ENCODE results near the gene RASGRF2.
A peak's percentile ranks its signal among the peaks of the same experiment; 100 is the strongest.

RASGRF2 gene
- 76.0 to 102 (median 82.3) reads per million in 3 donors for total RNA-seq

- no peaks in the 10 kb centered on the region for H3K27me3 ChIP-seq (replicated peaks; ENCODE audit: control insufficient read depth, insufficient read depth, low read length, poor library complexity, severe bottlenecking)
- peak within 1 kb of the TSS; percentile 60 for H3K4me3 ChIP-seq (ENCODE audit: insufficient read depth, low read depth, low read length, poor library complexity, severe bottlenecking)
- H3K36me3 ChIP-seq (ENCODE audit: control insufficient read depth, insufficient read depth, low read length): no peaks in the 10 kb centered on the region
- H3K4me1 ChIP-seq (ENCODE audit: control insufficient read depth, insufficient read depth, low read length, poor library complexity, severe bottlenecking): peaks cover 4% of the 10 kb centered on the region
- H3K9me3 ChIP-seq (ENCODE audit: control insufficient read depth, low read length): no peaks in the 10 kb centered on the region
- H3K27ac ChIP-seq (ENCODE audit: insufficient read depth, low read length, poor library complexity, severe bottlenecking): peak within 1 kb of the TSS; percentile 49
- peak; percentile 18 to 37 (median 35) for DNase-seq
Measured at GRCh38 chr5:80959768-80960442, at the start of gene RASGRF2. Gene RASGRF2, plus strand, starts transcription at chr5:80960363. Its CDS starts 376 bp downstream, at chr5:80960739.

GRCh38 chr5:80912479-80912878, 47.7 kb upstream of the RASGRF2 start:
- no peak overlapping the region for H3K4me3 ChIP-seq (ENCODE audit: insufficient read depth, low read depth, low read length, poor library complexity, severe bottlenecking)
- no peak for DNase-seq
- no peaks in the 10 kb centered on the region for H3K27me3 ChIP-seq (replicated peaks; ENCODE audit: control insufficient read depth, insufficient read depth, low read length, poor library complexity, severe bottlenecking)
- H3K36me3 ChIP-seq (ENCODE audit: control insufficient read depth, insufficient read depth, low read length): no peaks in the 10 kb centered on the region
- no peaks in the 10 kb centered on the region for H3K4me1 ChIP-seq (ENCODE audit: control insufficient read depth, insufficient read depth, low read length, poor library complexity, severe bottlenecking)
- H3K27ac ChIP-seq (ENCODE audit: insufficient read depth, low read length, poor library complexity, severe bottlenecking): no peak overlapping the region
- H3K9me3 ChIP-seq (ENCODE audit: control insufficient read depth, low read length): no peaks in the 10 kb centered on the region

GRCh38 chr5:80915716-80916115, 44.4 kb upstream of the RASGRF2 start:
- no peaks in the 10 kb centered on the region for H3K27me3 ChIP-seq (replicated peaks; ENCODE audit: control insufficient read depth, insufficient read depth, low read length, poor library complexity, severe bottlenecking)
- H3K27ac ChIP-seq (ENCODE audit: insufficient read depth, low read length, poor library complexity, severe bottlenecking): no peak overlapping the region
- H3K4me3 ChIP-seq (ENCODE audit: insufficient read depth, low read depth, low read length, poor library complexity, severe bottlenecking): no peak overlapping the region
- H3K9me3 ChIP-seq (ENCODE audit: control insufficient read depth, low read length): no peaks in the 10 kb centered on the region
- H3K4me1 ChIP-seq (ENCODE audit: control insufficient read depth, insufficient read depth, low read length, poor library complexity, severe bottlenecking): no peaks in the 10 kb centered on the region
- H3K36me3 ChIP-seq (ENCODE audit: control insufficient read depth, insufficient read depth, low read length): no peaks in the 10 kb centered on the region
- no peak for DNase-seq

- no peaks in the 10 kb centered on the region for H3K4me1 ChIP-seq (ENCODE audit: control insufficient read depth, insufficient read depth, low read length, poor library complexity, severe bottlenecking)
- H3K27ac ChIP-seq (ENCODE audit: insufficient read depth, low read length, poor library complexity, severe bottlenecking): no peak overlapping the region
- H3K27me3 ChIP-seq (replicated peaks; ENCODE audit: control insufficient read depth, insufficient read depth, low read length, poor library complexity, severe bottlenecking): no peaks in the 10 kb centered on the region
- no peak overlapping the region for H3K4me3 ChIP-seq (ENCODE audit: insufficient read depth, low read depth, low read length, poor library complexity, severe bottlenecking)
- no peaks in the 10 kb centered on the region for H3K36me3 ChIP-seq (ENCODE audit: control insufficient read depth, insufficient read depth, low read length)
- H3K9me3 ChIP-seq (ENCODE audit: control insufficient read depth, low read length): no peaks in the 10 kb centered on the region
- no peak for DNase-seq
Measured at GRCh38 chr5:80916676-80917075, 43.5 kb upstream of the RASGRF2 start.

GRCh38 chr5:80917631-80918030, 42.5 kb upstream of the RASGRF2 start:
- H3K27me3 ChIP-seq (replicated peaks; ENCODE audit: control insufficient read depth, insufficient read depth, low read length, poor library complexity, severe bottlenecking): no peaks in the 10 kb centered on the region
- H3K27ac ChIP-seq (ENCODE audit: insufficient read depth, low read length, poor library complexity, severe bottlenecking): no peak overlapping the region
- no peaks in the 10 kb centered on the region for H3K36me3 ChIP-seq (ENCODE audit: control insufficient read depth, insufficient read depth, low read length)
- H3K9me3 ChIP-seq (ENCODE audit: control insufficient read depth, low read length): no peaks in the 10 kb centered on the region
- no peak for DNase-seq
- H3K4me1 ChIP-seq (ENCODE audit: control insufficient read depth, insufficient read depth, low read length, poor library complexity, severe bottlenecking): no peaks in the 10 kb centered on the region
- H3K4me3 ChIP-seq (ENCODE audit: insufficient read depth, low read depth, low read length, poor library complexity, severe bottlenecking): no peak overlapping the region

GRCh38 chr5:80919678-80920196, 40.4 kb upstream of the RASGRF2 start:
- Histone ChIP-seq H3K27me3 (replicated peaks; ENCODE audit: control insufficient read depth, insufficient read depth, low read length, poor library complexity, severe bottlenecking) (no peaks in the 10 kb centered on the region), H3K9me3 (ENCODE audit: control insufficient read depth, low read length) (no peaks in the 10 kb centered on the region), H3K27ac (ENCODE audit: insufficient read depth, low read length, poor library complexity, severe bottlenecking) (no peak overlapping the region), H3K4me1 (ENCODE audit: control insufficient read depth, insufficient read depth, low read length, poor library complexity, severe bottlenecking) (no peaks in the 10 kb centered on the region), H3K36me3 (ENCODE audit: control insufficient read depth, insufficient read depth, low read length) (no peaks in the 10 kb centered on the region), H3K4me3 (ENCODE audit: insufficient read depth, low read depth, low read length, poor library complexity, severe bottlenecking) (no peak overlapping the region)
- DNase-seq: no peak

- Histone ChIP-seq H3K27ac (ENCODE audit: insufficient read depth, low read length, poor library complexity, severe bottlenecking) (no peak overlapping the region), H3K4me1 (ENCODE audit: control insufficient read depth, insufficient read depth, low read length, poor library complexity, severe bottlenecking) (no peaks in the 10 kb centered on the region), H3K9me3 (ENCODE audit: control insufficient read depth, low read length) (no peaks in the 10 kb centered on the region), H3K27me3 (replicated peaks; ENCODE audit: control insufficient read depth, insufficient read depth, low read length, poor library complexity, severe bottlenecking) (no peaks in the 10 kb centered on the region), H3K36me3 (ENCODE audit: control insufficient read depth, insufficient read depth, low read length) (no peaks in the 10 kb centered on the region), H3K4me3 (ENCODE audit: insufficient read depth, low read depth, low read length, poor library complexity, severe bottlenecking) (no peak overlapping the region)
- DNase-seq: no peak
Measured at GRCh38 chr5:80920333-80920732, 39.8 kb upstream of the RASGRF2 start.

GRCh38 chr5:80921026-80921425, 39.1 kb upstream of the RASGRF2 start:
- Histone ChIP-seq H3K4me1 (ENCODE audit: control insufficient read depth, insufficient read depth, low read length, poor library complexity, severe bottlenecking) (no peaks in the 10 kb centered on the region), H3K4me3 (ENCODE audit: insufficient read depth, low read depth, low read length, poor library complexity, severe bottlenecking) (no peak overlapping the region), H3K36me3 (ENCODE audit: control insufficient read depth, insufficient read depth, low read length) (no peaks in the 10 kb centered on the region), H3K27ac (ENCODE audit: insufficient read depth, low read length, poor library complexity, severe bottlenecking) (no peak overlapping the region), H3K9me3 (ENCODE audit: control insufficient read depth, low read length) (no peaks in the 10 kb centered on the region), H3K27me3 (replicated peaks; ENCODE audit: control insufficient read depth, insufficient read depth, low read length, poor library complexity, severe bottlenecking) (no peaks in the 10 kb centered on the region)
- no peak for DNase-seq

- Histone ChIP-seq H3K4me3 (ENCODE audit: insufficient read depth, low read depth, low read length, poor library complexity, severe bottlenecking) (no peak overlapping the region), H3K4me1 (ENCODE audit: control insufficient read depth, insufficient read depth, low read length, poor library complexity, severe bottlenecking) (no peaks in the 10 kb centered on the region), H3K9me3 (ENCODE audit: control insufficient read depth, low read length) (no peaks in the 10 kb centered on the region), H3K27ac (ENCODE audit: insufficient read depth, low read length, poor library complexity, severe bottlenecking) (no peak overlapping the region), H3K36me3 (ENCODE audit: control insufficient read depth, insufficient read depth, low read length) (no peaks in the 10 kb centered on the region), H3K27me3 (replicated peaks; ENCODE audit: control insufficient read depth, insufficient read depth, low read length, poor library complexity, severe bottlenecking) (no peaks in the 10 kb centered on the region)
- DNase-seq: no peak
Measured at GRCh38 chr5:80925931-80926330, 34.2 kb upstream of the RASGRF2 start.

GRCh38 chr5:80926536-80926935, 33.6 kb upstream of the RASGRF2 start:
- no peak overlapping the region for H3K4me3 ChIP-seq (ENCODE audit: insufficient read depth, low read depth, low read length, poor library complexity, severe bottlenecking)
- H3K4me1 ChIP-seq (ENCODE audit: control insufficient read depth, insufficient read depth, low read length, poor library complexity, severe bottlenecking): no peaks in the 10 kb centered on the region
- DNase-seq: no peak
- no peak overlapping the region for H3K27ac ChIP-seq (ENCODE audit: insufficient read depth, low read length, poor library complexity, severe bottlenecking)
- H3K27me3 ChIP-seq (replicated peaks; ENCODE audit: control insufficient read depth, insufficient read depth, low read length, poor library complexity, severe bottlenecking): no peaks in the 10 kb centered on the region
- no peaks in the 10 kb centered on the region for H3K9me3 ChIP-seq (ENCODE audit: control insufficient read depth, low read length)
- H3K36me3 ChIP-seq (ENCODE audit: control insufficient read depth, insufficient read depth, low read length): no peaks in the 10 kb centered on the region

Measured in effector memory CD4-positive, alpha-beta T cell (primary cell).